Ammon's horn (tissue), 1 donor: ENCODE data around the gene RBM8A.
"Not testable (repeated sequence)": the region's sequence is repeated elsewhere in the genome, so short reads cannot be mapped to it uniquely, and the experiment has no call there.

ENCODE experiments used
- DNase-seq: peaks from one replicate; pipeline ENCODE4 v3.0.0-alpha.2; 2016; ENCODE audit warnings: low spot score

Gene RBM8A

GRCh38 chr1:145956361-145956760 lies 29.1 kb upstream of the RBM8A start:
- no peak for DNase-seq

- DNase-seq = no peak
Measured at GRCh38 chr1:145955436-145955835, 28.2 kb upstream of the RBM8A start.

- no peak for DNase-seq
Measured at GRCh38 chr1:145953861-145954260, 26.6 kb upstream of the RBM8A start.

- no peak for DNase-seq
Measured at GRCh38 chr1:145952903-145953302, 25.6 kb upstream of the RBM8A start.

- no peak for DNase-seq
Measured at GRCh38 chr1:145951526-145951925, 24.2 kb upstream of the RBM8A start.

- DNase-seq = no peak
Measured at GRCh38 chr1:145949219-145949618, 21.9 kb upstream of the RBM8A start.

- DNase-seq = no peak
Measured at GRCh38 chr1:145947551-145947950, 20.3 kb upstream of the RBM8A start.

- DNase-seq = no peak
Measured at GRCh38 chr1:145946477-145946986, 19.2 kb upstream of the RBM8A start.

- no peak for DNase-seq
Measured at GRCh38 chr1:145944532-145944931, 17.2 kb upstream of the RBM8A start.

- DNase-seq = no peak
Measured at GRCh38 chr1:145942871-145943270, 15.6 kb upstream of the RBM8A start.

GRCh38 chr1:145942405-145942804 lies 15.1 kb upstream of the RBM8A start:
- no peak for DNase-seq

- no peak for DNase-seq
Measured at GRCh38 chr1:145937436-145937835, 10.2 kb upstream of the RBM8A start.

- no peak for DNase-seq
Measured at GRCh38 chr1:145936247-145936646, 9.0 kb upstream of the RBM8A start.

GRCh38 chr1:145935708-145936107 lies 8.4 kb upstream of the RBM8A start:
- DNase-seq = no peak

GRCh38 chr1:145932522-145933009 lies 5.3 kb upstream of the RBM8A start:
- DNase-seq = not testable (repeated sequence)

GRCh38 chr1:145927916-145928643 lies 796 bp upstream of the RBM8A start:
- DNase-seq = no peak

GRCh38 chr1:145926686-145927062 lies 610 bp downstream of the RBM8A start:
- no peak for DNase-seq

- DNase-seq = no peak
Measured at GRCh38 chr1:145922266-145922665, 5.0 kb downstream of the RBM8A start.

GRCh38 chr1:145920297-145920696 lies 7.0 kb downstream of the RBM8A start:
- not testable (repeated sequence) for DNase-seq

- peak; percentile 40 for DNase-seq
Measured at GRCh38 chr1:145918992-145919939, 8.0 kb downstream of the RBM8A start.

- peak; percentile 93 for DNase-seq
Measured at GRCh38 chr1:145918144-145918991, 8.9 kb downstream of the RBM8A start, which contains the start of gene PEX11B. Gene PEX11B (minus strand): TSS chr1:145918717. CDS start chr1:145918688, 29 bp downstream.

GRCh38 chr1:145917595-145917994 lies 9.7 kb downstream of the RBM8A start:
- no peak for DNase-seq
